ENCODE measurements around the gene TRPM2. TPM values are rescaled to one million over a fixed set of nuclear protein-coding genes. Genes with fewer than 3 reads are reported as not detected.

TRPM2 gene
- total and polyA plus RNA-seq, 4 experiments from 2014 or later: 0.37 to 1.7 (median 1.3) TPM; not detected in 1

DNA sequence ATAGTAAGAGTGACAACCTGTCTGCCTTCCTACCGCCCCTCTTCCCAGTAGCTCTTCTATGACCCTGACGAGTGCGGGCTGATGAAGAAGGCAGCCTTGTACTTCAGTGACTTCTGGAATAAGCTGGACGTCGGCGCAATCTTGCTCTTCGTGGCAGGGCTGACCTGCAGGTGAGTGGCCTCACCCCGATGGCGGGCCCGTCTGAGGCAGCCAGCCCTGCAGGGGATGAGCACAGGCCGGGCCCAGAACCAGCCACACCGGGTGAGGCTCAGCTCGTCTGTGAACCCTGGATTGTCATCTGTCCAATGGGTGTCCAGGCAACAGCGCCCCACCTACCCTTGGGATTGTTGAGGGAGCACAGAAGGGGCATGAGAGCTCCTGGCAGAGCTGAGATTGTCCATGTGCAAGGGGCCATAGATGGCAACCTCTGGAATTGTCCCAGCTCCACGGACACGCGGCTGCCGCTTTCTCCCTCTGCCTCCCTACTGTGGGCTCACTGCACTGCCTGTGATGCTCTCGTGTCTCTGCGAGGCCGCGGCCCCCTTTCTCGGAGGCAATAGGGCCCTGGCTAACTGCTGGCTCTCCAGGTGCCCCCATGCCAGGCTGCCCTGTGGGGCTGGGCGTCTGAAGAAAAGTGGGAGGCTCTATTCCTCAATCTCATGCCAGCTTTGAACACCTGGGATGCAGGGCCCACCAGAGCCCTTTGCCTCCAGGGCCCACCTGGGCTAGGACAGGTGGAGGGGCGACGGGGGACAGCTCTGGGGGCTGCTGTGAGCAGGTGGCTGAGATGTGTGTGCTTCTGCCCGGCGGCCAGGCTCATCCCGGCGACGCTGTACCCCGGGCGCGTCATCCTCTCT, 51.9 kb downstream of the TRPM2 start:
- intact Hi-C loops (cut with micrococcal nuclease): no loop called here
- H3K27ac ChIP-seq (ENCODE audit: low read depth, low read length): no peak overlapping the region
- CTCF ChIA-PET (ENCODE audit: partially characterized antibody): no interaction called here
- H3K27me3 Mint-ChIP-seq: no peaks in the 10 kb centered on the region
- POLR2A ChIA-PET (ENCODE audit: partially characterized antibody): no interaction called here
- H3K36me3 ChIP-seq (ENCODE audit: insufficient read depth, low read length): no peaks in the 10 kb centered on the region
- no peak overlapping the region for H3K27ac Mint-ChIP-seq
- peaks cover 0 to 4% of the 10 kb centered on the region in 2 donors for H3K36me3 Mint-ChIP-seq
- H3K9me3 ChIP-seq (ENCODE audit: control insufficient read depth in 1 of 2, low read length in 2 of 2): no peaks in the 10 kb centered on the region
- no peaks in the 10 kb centered on the region for H3K27me3 ChIP-seq (ENCODE audit: insufficient read depth, low read length)
- no peak overlapping the region for H3K4me3 Mint-ChIP-seq
- DNase-seq: no peak
- peaks cover 0 to 6% (median 2%) of the 10 kb centered on the region in 4 donors for H3K4me1 Mint-ChIP-seq
- no peak overlapping the region for H3K4me3 ChIP-seq (ENCODE audit: low read length in 2 of 2)
- peaks cover 0 to 10% (median 6%) of the 10 kb centered on the region in 8 donors for H3K9me3 Mint-ChIP-seq
- no peaks in the 10 kb centered on the region for H3K4me1 ChIP-seq (ENCODE audit: insufficient read depth, low read length)

DNA sequence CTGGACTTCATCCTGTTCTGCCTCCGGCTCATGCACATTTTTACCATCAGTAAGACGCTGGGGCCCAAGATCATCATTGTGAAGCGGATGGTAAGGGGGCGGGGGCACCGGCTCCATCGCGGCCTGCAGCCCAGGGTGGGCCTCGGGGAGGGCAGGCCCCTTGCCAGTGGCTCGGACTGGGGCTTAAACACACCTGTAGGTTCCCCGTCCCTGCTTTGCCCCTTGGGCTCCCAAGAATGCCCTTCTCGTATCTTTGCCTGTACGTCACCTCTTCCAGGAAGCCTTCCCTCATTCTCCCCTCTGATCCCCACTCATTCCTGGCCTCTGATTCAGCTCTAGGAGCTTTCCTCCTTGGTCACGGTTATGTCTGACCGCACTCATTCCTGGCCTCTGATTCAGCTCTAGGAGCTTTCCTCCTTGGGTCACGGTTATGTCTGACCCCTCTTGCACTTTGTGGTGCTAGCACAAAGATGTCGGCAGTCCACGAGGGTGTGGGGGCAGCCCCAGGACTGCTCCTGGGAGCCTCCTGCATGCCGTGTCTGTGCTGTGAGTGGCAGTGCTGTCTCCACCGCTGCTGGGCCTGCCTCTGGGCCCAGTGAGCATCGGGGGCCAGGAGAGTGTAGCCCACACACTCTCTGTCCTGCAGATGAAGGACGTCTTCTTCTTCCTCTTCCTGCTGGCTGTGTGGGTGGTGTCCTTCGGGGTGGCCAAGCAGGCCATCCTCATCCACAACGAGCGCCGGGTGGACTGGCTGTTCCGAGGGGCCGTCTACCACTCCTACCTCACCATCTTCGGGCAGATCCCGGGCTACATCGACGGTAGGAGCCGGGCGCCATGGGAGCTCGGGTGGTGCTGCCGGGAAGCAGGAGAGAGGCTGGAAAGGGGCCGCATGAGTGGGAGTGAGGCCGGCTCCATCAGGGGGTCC, 52.8 kb downstream of the TRPM2 start:
- H3K9me3 ChIP-seq (ENCODE audit: control insufficient read depth in 1 of 2, low read length in 2 of 2): no peaks in the 10 kb centered on the region
- DNase-seq: no peak
- no peaks in the 10 kb centered on the region for H3K4me1 ChIP-seq (ENCODE audit: insufficient read depth, low read length)
- peaks cover 0 to 10% (median 6%) of the 10 kb centered on the region in 8 donors for H3K9me3 Mint-ChIP-seq
- no peaks in the 10 kb centered on the region for H3K36me3 ChIP-seq (ENCODE audit: insufficient read depth, low read length)
- H3K36me3 Mint-ChIP-seq: peaks cover 0 to 4% of the 10 kb centered on the region in 2 donors
- CTCF ChIA-PET (ENCODE audit: partially characterized antibody): no interaction called here
- H3K27ac ChIP-seq (ENCODE audit: low read depth, low read length): no peak overlapping the region
- no peak overlapping the region for H3K4me3 Mint-ChIP-seq
- H3K4me3 ChIP-seq (ENCODE audit: low read length in 2 of 2): no peak overlapping the region
- POLR2A ChIA-PET (ENCODE audit: partially characterized antibody): no interaction called here
- intact Hi-C loops (cut with micrococcal nuclease): no loop called here
- H3K27me3 Mint-ChIP-seq: no peaks in the 10 kb centered on the region
- no peaks in the 10 kb centered on the region for H3K27me3 ChIP-seq (ENCODE audit: insufficient read depth, low read length)
- H3K27ac Mint-ChIP-seq: peak overlapping the region in 5 of 7 donors; percentile 31 to 74 (median 68)
- peaks cover 0 to 6% (median 2%) of the 10 kb centered on the region in 4 donors for H3K4me1 Mint-ChIP-seq

DNA sequence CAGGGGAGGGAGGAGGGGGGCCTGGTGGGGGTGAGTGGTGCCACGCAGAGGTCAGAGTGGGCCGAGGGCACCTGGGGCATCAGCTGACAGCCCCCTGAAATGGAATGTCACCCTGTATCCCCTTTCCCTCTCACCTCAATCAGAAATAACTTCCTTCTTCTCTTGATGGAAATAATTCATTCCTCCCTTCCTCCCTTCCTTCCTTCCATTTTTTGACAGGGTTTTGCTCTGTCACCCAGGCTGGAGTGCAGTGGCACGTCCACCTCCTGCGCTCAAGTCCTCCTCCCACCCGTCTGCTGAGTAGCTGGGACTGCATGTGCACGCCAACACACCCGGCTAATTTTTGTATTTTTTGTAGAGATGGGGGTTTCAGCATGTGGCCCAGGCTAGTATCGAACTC, 53.5 kb downstream of the TRPM2 start:
- Histone ChIP-seq H3K4me3 (ENCODE audit: low read length in 2 of 2) (no peak overlapping the region), H3K27me3 (ENCODE audit: insufficient read depth, low read length) (no peaks in the 10 kb centered on the region), H3K36me3 (ENCODE audit: insufficient read depth, low read length) (no peaks in the 10 kb centered on the region), H3K4me1 (ENCODE audit: insufficient read depth, low read length) (no peaks in the 10 kb centered on the region), H3K27ac (ENCODE audit: low read depth, low read length) (no peak overlapping the region), H3K9me3 (ENCODE audit: control insufficient read depth in 1 of 2, low read length in 2 of 2) (no peaks in the 10 kb centered on the region)
- Mint-ChIP-seq H3K4me1 (peaks cover 0 to 6% (median 2%) of the 10 kb centered on the region in 4 donors), H3K4me3 (peak overlapping the region in 1 of 8 donors; percentile 29), H3K27me3 (no peaks in the 10 kb centered on the region), H3K9me3 (peaks cover 0 to 10% (median 6%) of the 10 kb centered on the region in 8 donors), H3K27ac (peak overlapping the region; percentile 68 to 90 (median 88)), H3K36me3 (peaks cover 0 to 4% of the 10 kb centered on the region in 2 donors)
- ChIA-PET POLR2A (ENCODE audit: partially characterized antibody) (no interaction called here), CTCF (ENCODE audit: partially characterized antibody) (no interaction called here)
- intact Hi-C loops (cut with micrococcal nuclease): no loop called here
- DNase-seq: no peak

DNA sequence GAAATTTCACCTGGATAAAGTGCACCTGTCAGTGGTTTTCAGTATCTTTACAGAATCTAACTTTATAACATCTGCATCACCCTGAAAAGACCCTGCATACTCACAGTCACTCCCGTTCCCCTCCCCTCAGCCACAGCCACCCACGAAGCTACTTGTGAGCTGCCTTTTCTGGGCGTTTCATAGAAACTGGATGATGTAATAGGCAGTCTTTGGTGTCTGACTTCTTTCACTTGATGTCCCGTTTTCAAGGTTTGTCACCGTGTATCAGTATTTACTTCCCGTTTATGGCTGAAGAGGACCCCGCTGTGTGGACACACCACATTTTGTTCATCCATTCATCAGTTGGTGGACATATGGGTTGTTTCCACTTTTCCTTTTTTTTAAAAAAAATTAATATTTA, 54.1 kb downstream of the TRPM2 start:
- Histone ChIP-seq H3K4me1 (ENCODE audit: insufficient read depth, low read length) (no peaks in the 10 kb centered on the region), H3K27ac (ENCODE audit: low read depth, low read length) (no peak overlapping the region), H3K27me3 (ENCODE audit: insufficient read depth, low read length) (no peaks in the 10 kb centered on the region), H3K36me3 (ENCODE audit: insufficient read depth, low read length) (no peaks in the 10 kb centered on the region), H3K4me3 (ENCODE audit: low read length in 2 of 2) (no peak overlapping the region), H3K9me3 (ENCODE audit: control insufficient read depth in 1 of 2, low read length in 2 of 2) (no peaks in the 10 kb centered on the region)
- H3K36me3 Mint-ChIP-seq: peaks cover 0 to 4% of the 10 kb centered on the region in 2 donors
- ChIA-PET POLR2A (ENCODE audit: partially characterized antibody) (no interaction called here), CTCF (ENCODE audit: partially characterized antibody) (no interaction called here)
- H3K4me3 Mint-ChIP-seq: no peak overlapping the region
- peaks cover 0 to 6% (median 2%) of the 10 kb centered on the region in 4 donors for H3K4me1 Mint-ChIP-seq
- H3K27me3 Mint-ChIP-seq: no peaks in the 10 kb centered on the region
- peaks cover 0 to 10% (median 6%) of the 10 kb centered on the region in 8 donors for H3K9me3 Mint-ChIP-seq
- H3K27ac Mint-ChIP-seq: peak overlapping the region; percentile 65 to 90 (median 75)
- intact Hi-C loops (cut with micrococcal nuclease): no loop called here
- DNase-seq: peak in 3 of 5 donors; percentile 5 to 20 (median 7)

DNA sequence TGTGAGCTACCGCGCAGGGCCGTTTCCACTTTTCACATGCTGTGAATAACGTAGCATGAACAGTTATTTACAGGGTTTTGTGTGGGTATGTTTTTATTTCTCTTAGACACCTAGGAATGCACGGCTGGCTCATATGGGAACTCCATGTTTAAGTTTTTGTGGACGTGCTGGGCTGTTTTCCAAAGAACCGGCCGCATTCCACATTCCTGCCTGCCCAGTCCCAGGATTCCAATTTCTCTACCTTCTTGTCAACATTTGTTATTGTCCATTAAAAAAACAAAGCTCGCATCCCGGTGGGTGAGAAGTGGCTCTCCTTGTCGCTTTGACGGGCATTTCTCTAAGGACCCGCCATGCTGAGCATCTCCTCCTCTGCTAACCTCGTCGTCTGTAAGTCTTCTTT, 54.8 kb downstream of the TRPM2 start:
- Mint-ChIP-seq H3K27ac (peak overlapping the region in 2 of 7 donors; percentile 29 to 57), H3K4me3 (no peak overlapping the region)
- no peak for DNase-seq

DNA sequence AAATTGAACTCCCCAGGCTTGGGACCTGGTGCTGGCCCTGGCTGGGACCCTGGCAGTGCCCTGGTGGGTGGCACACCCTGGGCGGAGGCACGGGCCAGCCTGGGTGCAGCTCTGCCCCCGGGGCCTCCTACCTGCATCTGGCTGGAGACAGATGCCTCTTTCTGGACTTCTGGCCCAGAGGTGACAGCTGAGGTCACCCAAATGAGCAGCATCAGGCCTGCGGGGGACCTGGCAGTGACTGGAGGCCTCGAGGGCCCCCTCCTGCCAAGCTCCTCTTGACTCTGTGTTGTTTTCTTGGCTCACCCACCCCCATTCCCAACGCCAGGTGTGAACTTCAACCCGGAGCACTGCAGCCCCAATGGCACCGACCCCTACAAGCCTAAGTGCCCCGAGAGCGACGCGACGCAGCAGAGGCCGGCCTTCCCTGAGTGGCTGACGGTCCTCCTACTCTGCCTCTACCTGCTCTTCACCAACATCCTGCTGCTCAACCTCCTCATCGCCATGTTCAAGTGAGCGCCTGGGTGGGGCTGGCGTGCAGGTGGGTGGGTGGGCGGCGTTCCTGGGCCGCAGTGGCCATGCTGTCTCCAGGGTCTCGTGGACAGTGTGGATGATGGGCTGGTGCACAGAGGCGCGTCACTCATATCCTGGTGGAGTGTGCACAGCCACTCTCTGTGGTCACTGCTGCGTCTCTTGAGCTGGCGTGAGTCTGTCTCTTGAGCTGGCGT, 60.3 kb downstream of the TRPM2 start:
- Histone ChIP-seq H3K4me1 (ENCODE audit: insufficient read depth, low read length) (no peaks in the 10 kb centered on the region), H3K4me3 (ENCODE audit: low read length in 2 of 2) (no peak overlapping the region), H3K27me3 (ENCODE audit: insufficient read depth, low read length) (no peaks in the 10 kb centered on the region), H3K27ac (ENCODE audit: low read depth, low read length) (no peak overlapping the region), H3K36me3 (ENCODE audit: insufficient read depth, low read length) (no peaks in the 10 kb centered on the region), H3K9me3 (ENCODE audit: control insufficient read depth in 1 of 2, low read length in 2 of 2) (no peaks in the 10 kb centered on the region)
- ChIA-PET POLR2A (ENCODE audit: partially characterized antibody) (no interaction called here), CTCF (ENCODE audit: partially characterized antibody) (no interaction called here)
- Mint-ChIP-seq H3K4me3 (no peak overlapping the region), H3K27ac (no peak overlapping the region), H3K4me1 (no peaks in the 10 kb centered on the region), H3K9me3 (peaks cover 0 to 2% (median 0%) of the 10 kb centered on the region in 8 donors), H3K27me3 (peaks cover 0 to 1% of the 10 kb centered on the region in 2 donors), H3K36me3 (no peaks in the 10 kb centered on the region)
- intact Hi-C loops (cut with micrococcal nuclease): no loop called here
- no peak for DNase-seq

More for the DNA sequence above, 54.8 kb downstream of the TRPM2 start:
- peaks cover 0 to 6% (median 2%) of the 10 kb centered on the region in 4 donors for H3K4me1 Mint-ChIP-seq
- ChIA-PET POLR2A (ENCODE audit: partially characterized antibody) (no interaction called here), CTCF (ENCODE audit: partially characterized antibody) (no interaction called here)
- no peak overlapping the region for H3K27ac ChIP-seq (ENCODE audit: low read depth, low read length)
- no peak overlapping the region for H3K4me3 ChIP-seq (ENCODE audit: low read length in 2 of 2)
- H3K36me3 ChIP-seq (ENCODE audit: insufficient read depth, low read length): no peaks in the 10 kb centered on the region
- H3K9me3 ChIP-seq (ENCODE audit: control insufficient read depth in 1 of 2, low read length in 2 of 2): no peaks in the 10 kb centered on the region
- H3K27me3 ChIP-seq (ENCODE audit: insufficient read depth, low read length): no peaks in the 10 kb centered on the region
- H3K27me3 Mint-ChIP-seq: no peaks in the 10 kb centered on the region
- H3K4me1 ChIP-seq (ENCODE audit: insufficient read depth, low read length): no peaks in the 10 kb centered on the region
- H3K36me3 Mint-ChIP-seq: peaks cover 0 to 4% of the 10 kb centered on the region in 2 donors
- H3K9me3 Mint-ChIP-seq: peaks cover 0 to 10% (median 6%) of the 10 kb centered on the region in 8 donors
- intact Hi-C loops (cut with micrococcal nuclease): no loop called here
